H1 (cell line): ENCODE data around the gene AK8. TPM values are rescaled to one million over a fixed set of nuclear protein-coding genes. Genes with fewer than 3 reads are reported as not detected.

Experiments
- CTCF ChIA-PET: fragments of 300-600 bp; sonication (Branson Sonifier 250); formaldehyde crosslinking; loops from one replicate; lab custom pipeline; 2021; ENCODE audit not compliant: partially characterized antibody; lab: Charles Lee
- POLR2A ChIA-PET: fragments of 300-600 bp; sonication (Branson Sonifier 250); formaldehyde crosslinking; loops from one replicate; lab custom pipeline; 2021; ENCODE audit warnings: inconsistent platforms; ENCODE audit not compliant: partially characterized antibody; lab: Charles Lee
- DNase-seq, 2 experiments: peaks; one replicate each; pipeline versions ENCODE4 v3.0.0 to v3.0.0-alpha.2; 2010 to 2022; ENCODE audit warnings: low spot score in 2 of 2, low read depth in 1 of 2, mixed read lengths in 1 of 2
- FAIRE-seq: peaks from 2 replicates; lab custom pipeline; 2011; peaks lifted over from hg19 to GRCh38; lab: Jason Lieb, UNC
- H2AFZ ChIP-seq: 2 replicates; pipeline ENCODE4 v1.8.1; 2012; ENCODE audit warnings: low read length, inconsistent platforms
- H2AK5ac ChIP-seq: 2 replicates; pipeline ENCODE4 v1.6.1; 2013; ENCODE audit warnings: low read depth, low read length
- H2BK120ac ChIP-seq: replicated peaks from 2 replicates; pipeline ENCODE3; 2013; ENCODE audit warnings: low read depth, low read length, inconsistent platforms
- H2BK12ac ChIP-seq: 2 replicates; pipeline ENCODE4 v1.6.1; 2013; ENCODE audit warnings: low read depth, low read length
- H2BK15ac ChIP-seq: 2 replicates; pipeline ENCODE4 v1.6.1; 2013; ENCODE audit warnings: low read length
- H2BK20ac ChIP-seq: 2 replicates; pipeline ENCODE4 v1.6.1; 2013; ENCODE audit warnings: low read length
- H2BK5ac ChIP-seq: 2 replicates; pipeline ENCODE4 v1.6.1; 2013; ENCODE audit warnings: low read depth, low read length
- H3K14ac ChIP-seq: 2 replicates; pipeline ENCODE4 v1.6.1; 2013; ENCODE audit warnings: inconsistent platforms; ENCODE audit not compliant: insufficient read length
- H3K18ac ChIP-seq: 2 replicates; pipeline ENCODE4 v1.6.1; 2013; ENCODE audit warnings: low read length; ENCODE audit errors: extremely low read depth
- H3K23ac ChIP-seq: 2 replicates; pipeline ENCODE4 v1.6.1; 2013; ENCODE audit warnings: inconsistent platforms; ENCODE audit not compliant: insufficient read length
- H3K23me2 ChIP-seq: 2 replicates; pipeline ENCODE4 v1.6.1; 2013; ENCODE audit warnings: low read depth, low read length
- H3K27ac ChIP-seq: 2 replicates; pipeline ENCODE4 v1.6.1; 2011; ENCODE audit warnings: low read depth, low read length, inconsistent platforms
- H3K27me3 ChIP-seq, 4 experiments: replicated peaks in 1 of 4; 1 replicate in 1 of 4; 2 replicates in 3 of 4; pipeline versions ENCODE4 v1.6.1 to v1.8.1; 2011 to 2013; ENCODE audit warnings: low read length in 3 of 4, mild to moderate bottlenecking in 3 of 4, inconsistent platforms in 2 of 4, mixed read lengths in 2 of 4, moderate library complexity in 1 of 4; ENCODE audit not compliant: control insufficient read depth in 3 of 4, insufficient read depth in 3 of 4; ENCODE audit errors: extremely low read depth in 1 of 4
- H3K36me3 ChIP-seq, 4 experiments: 2 replicates each; pipeline versions ENCODE4 v1.6.1 to v1.8.1; 2011 to 2013; ENCODE audit warnings: mild to moderate bottlenecking in 4 of 4, low read length in 3 of 4, moderate library complexity in 2 of 4, control low read depth in 1 of 4, inconsistent platforms in 1 of 4; ENCODE audit not compliant: insufficient read depth in 4 of 4, control insufficient read depth in 2 of 4
- H3K4ac ChIP-seq: replicated peaks from 2 replicates; pipeline ENCODE3; 2013; ENCODE audit warnings: low read length, low read depth, mixed read lengths, inconsistent platforms; ENCODE audit not compliant: insufficient read length
- H3K4me1 ChIP-seq, 4 experiments: replicated peaks in 1 of 4; 1 replicate in 1 of 4; 2 replicates in 3 of 4; pipeline versions ENCODE4 v1.6.1 to v1.8.1; 2011 to 2013; ENCODE audit warnings: low read length in 3 of 4, inconsistent platforms in 2 of 4, mixed read lengths in 1 of 4; ENCODE audit not compliant: insufficient read depth in 4 of 4, control insufficient read depth in 3 of 4
- H3K4me2 ChIP-seq, 2 experiments: 2 replicates each; pipeline versions ENCODE4 v1.6.1 to v1.8.1; 2011 to 2013; ENCODE audit warnings: low read depth in 2 of 2, low read length in 2 of 2, control low read depth in 1 of 2, inconsistent platforms in 1 of 2, mild to moderate bottlenecking in 1 of 2; ENCODE audit not compliant: insufficient read depth in 1 of 2
- H3K4me3 ChIP-seq, 4 experiments: fragments of 200-600, 300-600 bp in 1 of 4; sonication (generic), shearing (Covaris generic), sonication (Bioruptor Twin) in 1 of 4; 2 replicates each; pipeline versions ENCODE4 v1.5.1 to v1.8.1; 2011 to 2016; ENCODE audit warnings: low read length in 4 of 4, low read depth in 3 of 4, control low read depth in 2 of 4, inconsistent platforms in 2 of 4, mild to moderate bottlenecking in 2 of 4, mixed read lengths in 1 of 4, moderate library complexity in 1 of 4; ENCODE audit not compliant: insufficient read depth in 2 of 4; ENCODE audit errors: extremely low read depth in 1 of 4
- H3K56ac ChIP-seq: replicated peaks from 2 replicates; pipeline ENCODE3; 2013; ENCODE audit warnings: low read depth, mild to moderate bottlenecking, mixed read lengths, low read length, inconsistent platforms; ENCODE audit not compliant: insufficient read length
- H3K79me1 ChIP-seq: 2 replicates; pipeline ENCODE4 v1.6.1; 2013; ENCODE audit warnings: low read depth, low read length, control low read depth
- H3K79me2 ChIP-seq, 2 experiments: 2 replicates each; pipeline versions ENCODE4 v1.6.1 to v1.8.1; 2012 to 2013; ENCODE audit warnings: low read length in 2 of 2, mild to moderate bottlenecking in 2 of 2, inconsistent platforms in 1 of 2; ENCODE audit not compliant: insufficient read depth in 2 of 2, control insufficient read depth in 1 of 2
- H3K9ac ChIP-seq, 4 experiments: replicated peaks in 1 of 4; 1 replicate in 1 of 4; 2 replicates in 3 of 4; pipeline versions ENCODE4 v1.6.1 to v1.8.1; 2011 to 2013; ENCODE audit warnings: low read depth in 3 of 4, low read length in 3 of 4, control low read depth in 2 of 4, mild to moderate bottlenecking in 2 of 4, moderate library complexity in 2 of 4, inconsistent platforms in 1 of 4; ENCODE audit errors: extremely low read depth in 1 of 4
- H3K9me3 ChIP-seq, 2 experiments: 2 replicates each; pipeline versions ENCODE4 v1.6.1 to v1.8.1; 2012 to 2013; ENCODE audit warnings: mild to moderate bottlenecking in 2 of 2, moderate library complexity in 2 of 2, control low read depth in 1 of 2, inconsistent platforms in 1 of 2, low read depth in 1 of 2, low read length in 1 of 2, mixed read lengths in 1 of 2; ENCODE audit not compliant: insufficient read depth in 2 of 2
- H4K20me1 ChIP-seq, 2 experiments: replicated peaks in 1 of 2; 2 replicates each; pipeline versions ENCODE3 to v1.8.1; 2011 to 2013; ENCODE audit warnings: inconsistent platforms in 2 of 2, low read length in 2 of 2, mild to moderate bottlenecking in 1 of 2; ENCODE audit not compliant: insufficient read depth in 2 of 2, control insufficient read depth in 1 of 2
- H4K5ac ChIP-seq: 2 replicates; pipeline ENCODE4 v1.6.1; 2013; ENCODE audit warnings: low read length, low read depth, mixed read lengths, inconsistent platforms; ENCODE audit not compliant: insufficient read length
- H4K8ac ChIP-seq: 2 replicates; pipeline ENCODE4 v1.8.0; 2013; ENCODE audit warnings: mild to moderate bottlenecking, moderate library complexity, low read length, inconsistent platforms; ENCODE audit not compliant: insufficient read depth; ENCODE audit errors: extremely low read depth
- H4K91ac ChIP-seq: replicated peaks from 2 replicates; pipeline ENCODE3; 2013; ENCODE audit warnings: low read length, mixed read lengths, inconsistent platforms; ENCODE audit not compliant: insufficient read length
- CBX5 ChIP-seq: fragments of 300-800, 300-1000 bp; sonication (generic); IDR thresholded peaks from 2 replicates; pipeline ENCODE4 v1.7.1; 2016; ENCODE audit warnings: antibody characterized with exemption, low read length, low read depth
- EP300 ChIP-seq, 2 experiments: IDR thresholded peaks; 1 replicate in 1 of 2; 2 replicates in 1 of 2; pipeline ENCODE4 v1.6.1; 2011 to 2012; ENCODE audit warnings: low read depth in 2 of 2, low read length in 2 of 2, mild to moderate bottlenecking in 2 of 2, borderline replicate concordance in 1 of 2, inconsistent platforms in 1 of 2, moderate library complexity in 1 of 2
- HDAC2 ChIP-seq, 2 experiments: fragments of 300-600 bp in 1 of 2; sonication (generic) in 1 of 2; IDR thresholded peaks; 2 replicates each; pipeline ENCODE4 v1.6.1; 2011 to 2012; ENCODE audit warnings: low read depth in 2 of 2, low read length in 2 of 2, mild to moderate bottlenecking in 2 of 2, moderate library complexity in 2 of 2, borderline replicate concordance in 1 of 2, inconsistent platforms in 1 of 2
- KDM4A ChIP-seq: IDR thresholded peaks from one replicate; pipeline ENCODE4 v1.7.1; 2012; ENCODE audit warnings: low read depth, mild to moderate bottlenecking, moderate library complexity, low read length, inconsistent platforms; ENCODE audit not compliant: severe bottlenecking
- NANOG ChIP-seq: IDR thresholded peaks from 2 replicates; pipeline ENCODE4 v1.6.1; 2011; ENCODE audit warnings: low read length, low read depth, mild to moderate bottlenecking, inconsistent platforms; ENCODE audit not compliant: insufficient read depth, poor library complexity, severe bottlenecking
- RFX5 ChIP-seq: IDR thresholded peaks from 2 replicates; pipeline ENCODE4 v1.6.1; 2011; ENCODE audit warnings: low read depth, low read length, improper control_type of control experiment, borderline replicate concordance
- SIN3A ChIP-seq, 2 experiments: IDR thresholded peaks in 1 of 2; conservative IDR thresholded peaks in 1 of 2; 2 replicates each; pipeline ENCODE4 v1.6.1; 2011 to 2012; ENCODE audit warnings: low read length in 2 of 2, improper control_type of control experiment in 1 of 2, low read depth in 1 of 2, mild to moderate bottlenecking in 1 of 2
- TAF1 ChIP-seq: IDR thresholded peaks from 2 replicates; pipeline ENCODE4 v1.6.1; 2011; ENCODE audit warnings: mild to moderate bottlenecking, low read depth, low read length
- TCF12 ChIP-seq: IDR thresholded peaks from 2 replicates; pipeline ENCODE4 v1.6.1; 2011; ENCODE audit warnings: low read depth, mild to moderate bottlenecking, low read length
- WGBS, 2 experiments: shearing (Covaris generic) in 1 of 2; methylation state at CpG; one replicate each; pipeline versions ENCODE4 v1.1.6 to v1.1.7; 2013 to 2015; ENCODE audit warnings: low lambda C conversion rate in 2 of 2, mixed read lengths in 2 of 2, inconsistent platforms in 1 of 2, low coverage in 1 of 2, missing lambda C conversion rate in 1 of 2; ENCODE audit not compliant: insufficient replicate concordance in 2 of 2, insufficient coverage in 1 of 2, insufficient read length in 1 of 2; ENCODE audit errors: extremely low coverage in 1 of 2, missing lambda C conversion rate in 1 of 2; 5-methylcytosine and 5-hydroxymethylcytosine counted together
- polyA plus RNA-seq, 7 experiments: library from polyadenylated mRNA; depleted of rRNA in 3 of 7; stranded (reverse) in 5 of 7; unstranded in 2 of 7; fragments of >200 nt in 5 of 7; fragments of 200-250 nt in 2 of 7; gene quantifications; 1 replicate in 5 of 7; 2 replicates in 1 of 7; 4 replicates in 1 of 7; pipeline versions ENCODE4 v1.2.1 to v1.2.3, GENCODE V29; 2011 to 2013; ENCODE audit warnings: missing spikeins in 2 of 7, mixed read lengths in 2 of 7
- total RNA-seq: library from RNA; stranded (reverse); fragmentation: NEBNext Ultra II Directional; extraction: Animal tissue kit (Norgen Biotek cat#: 25700); gene quantifications from 2 replicates; pipeline ENCODE4 v1.2.1, GENCODE V29; 2021
- TF ChIP-seq, protein P1 (sequence below): IDR thresholded peaks from 2 replicates; pipeline ENCODE4 v1.6.1; 2012; ENCODE audit warnings: inconsistent platforms

AK8 gene
- total and polyA plus RNA-seq, 2 of the 8 experiments (the other 6 are each of a cell fraction or from before 2014, with no cell fraction given): 0.35 to 0.48 TPM

DNA sequence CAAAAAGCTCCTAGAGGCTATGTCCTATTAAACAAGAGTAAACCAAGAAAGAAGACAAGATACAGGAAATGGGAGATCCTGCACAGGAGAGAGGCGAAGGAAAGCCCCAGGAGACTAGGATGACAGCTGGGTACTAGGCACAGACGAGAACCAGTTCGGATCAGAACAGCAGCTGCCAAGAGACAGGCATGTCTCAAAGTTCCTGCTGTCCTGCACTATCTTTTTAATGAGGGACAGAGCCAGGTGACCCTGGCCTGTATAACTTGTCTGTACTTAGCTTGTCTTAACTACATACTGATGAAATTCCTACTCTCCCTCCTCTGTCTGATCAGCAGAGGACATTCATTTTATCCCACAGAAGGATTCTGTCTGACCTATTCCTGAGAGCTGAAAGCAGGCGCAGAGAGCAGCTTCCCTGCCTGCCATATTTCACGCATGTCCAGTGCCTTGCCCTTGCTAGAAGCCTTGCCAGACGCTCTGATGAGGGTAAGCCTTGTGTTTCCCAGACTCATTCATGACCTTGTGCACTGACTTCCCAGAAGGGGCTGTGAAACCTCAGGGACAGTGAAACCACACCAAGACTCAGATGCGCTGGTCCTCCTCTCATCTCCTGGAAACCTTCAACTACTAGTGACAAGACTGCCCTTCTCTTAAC lies 41.7 kb upstream of the AK8 start:
- Histone ChIP-seq H4K8ac (no peak overlapping the region), H3K4me2 (no peak overlapping the region), H3K4me3 (no peak overlapping the region), H3K56ac (no peak overlapping the region), H3K14ac (no peak overlapping the region), H3K4ac (no peak overlapping the region), H3K79me2 (no peaks in the 10 kb centered on the region; a peak in 1 of 4 replicates), H4K91ac (no peak overlapping the region), H3K9me3 (no peaks in the 10 kb centered on the region), H2BK5ac (no peak overlapping the region), H2BK120ac (no peak overlapping the region), H3K27ac (no peak overlapping the region), H3K4me1 (no peaks in the 10 kb centered on the region), H3K23me2 (no peaks in the 10 kb centered on the region; the same call in 1 of the 2 replicates), H2BK15ac (no peak overlapping the region), H2AFZ (no peak overlapping the region), H3K9ac (no peak overlapping the region), H3K27me3 (no peaks in the 10 kb centered on the region), H2BK20ac (no peak overlapping the region), H4K20me1 (no peaks in the 10 kb centered on the region), H3K23ac (no peak overlapping the region), H2BK12ac (no peak overlapping the region), H3K79me1 (no peaks in the 10 kb centered on the region), H4K5ac (no peak overlapping the region), H3K36me3 (peaks cover 12 to 60% (median 34%) of the 10 kb centered on the region in 4 experiments), H2AK5ac (no peak overlapping the region), H3K18ac (no peak overlapping the region)
- WGBS, 2 experiments: 91% methylated on average over 7 of the region's 7 CpGs; no CpG with 5 or more reads in 1 of the 2 experiments
- DNase-seq: no peak
- POLR2A ChIA-PET: interaction anchor here (1.4 kb wide), 1 partner anchor 16 kb away, joined by 3 read pairs; no protein-coding TSS in a partner anchor
- CTCF ChIA-PET: interaction anchor here (2.2 to 9.0 kb wide), 2 partner anchors 16 to 52 kb away, joined by 8 to 80 read pairs; no protein-coding TSS in a partner anchor
- FAIRE-seq: no peak
- TF ChIP-seq, protein P1, sequence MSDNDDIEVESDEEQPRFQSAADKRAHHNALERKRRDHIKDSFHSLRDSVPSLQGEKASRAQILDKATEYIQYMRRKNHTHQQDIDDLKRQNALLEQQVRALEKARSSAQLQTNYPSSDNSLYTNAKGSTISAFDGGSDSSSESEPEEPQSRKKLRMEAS: no peak
- no peak for TF ChIP-seq HDAC2 (IDR thresholded peaks at IDR 0.05; ENCODE audit: borderline replicate concordance in 1 of 2, low read depth in 2 of 2, low read length in 2 of 2)
- no peak for TF ChIP-seq TAF1
- TF ChIP-seq CBX5: no peak
- no peak for TF ChIP-seq KDM4A
- TF ChIP-seq TCF12: no peak
- TF ChIP-seq NANOG: no peak
- TF ChIP-seq RFX5: no peak
- TF ChIP-seq EP300 (IDR thresholded peaks at IDR 0.05; ENCODE audit: borderline replicate concordance in 1 of 2, low read depth in 2 of 2, low read length in 2 of 2): no peak
- no peak for TF ChIP-seq SIN3A (conservative IDR thresholded peaks at IDR 0.05 in 1 of 2, IDR thresholded peaks at IDR 0.05 in 1 of 2; ENCODE audit: low read depth in 1 of 2, low read length in 2 of 2)
